Measurements from ENCODE around the gene LAMTOR4. TPM values are rescaled to one million over a fixed set of nuclear protein-coding genes. Genes with fewer than 3 reads are reported as not detected.

Gene LAMTOR4
- total and polyA plus RNA-seq, 2 of the 13 experiments (the other 11 are each of a cell fraction or from before 2014, with no cell fraction given) = 115 to 118 TPM

DNA sequence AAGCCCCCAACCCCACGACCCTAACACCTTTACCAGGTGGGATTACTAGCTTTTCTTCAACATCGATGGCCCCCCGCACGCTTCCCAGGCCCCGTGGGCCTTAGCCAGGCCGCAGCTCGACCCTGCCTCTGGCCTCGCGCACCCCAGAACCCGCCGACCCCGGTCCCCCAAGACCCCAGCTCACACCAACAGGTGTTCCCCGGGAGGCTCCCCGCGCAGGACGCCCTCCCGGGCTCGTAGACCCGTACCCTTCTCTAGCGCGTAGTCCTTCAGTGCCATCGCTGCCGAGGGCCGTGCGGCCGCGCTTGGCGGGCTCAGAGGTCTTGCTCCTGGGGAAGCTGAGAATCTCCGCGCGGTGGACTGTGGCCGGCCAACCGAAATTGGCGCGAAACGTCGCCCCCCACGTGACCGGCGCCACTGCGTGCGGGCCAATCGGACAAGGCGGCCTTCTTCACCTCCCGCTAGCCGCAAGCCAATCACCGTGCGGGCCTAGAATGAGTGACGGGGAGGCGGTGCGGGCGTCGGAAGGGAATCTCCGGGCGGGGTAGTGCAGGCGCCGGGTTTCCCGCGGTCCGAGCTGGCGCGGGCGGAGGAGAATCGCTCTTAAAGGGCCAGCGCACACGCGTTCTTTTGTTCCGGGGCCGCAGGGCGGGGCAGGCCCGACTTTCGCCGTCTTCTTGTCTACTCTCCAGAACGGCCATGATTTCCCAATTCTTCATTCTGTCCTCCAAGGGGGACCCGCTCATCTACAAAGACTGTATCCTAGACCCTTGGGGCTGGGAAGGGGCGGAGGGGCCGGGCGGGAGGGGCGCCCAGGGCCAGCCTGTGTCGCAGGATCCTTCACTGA lies 47.5 kb upstream of the LAMTOR4 start, which contains the start of the genes AP4M1 and MCM7 (continued):
- TF ChIP-seq HOXA9 (CRISPR knock-in tag; IDR thresholded peaks at IDR 0.05; ENCODE audit: borderline replicate concordance) (peak; percentile 90), HDAC1 (CRISPR knock-in tag; IDR thresholded peaks at IDR 0.05) (peak; percentile 88), TCF7L2 (IDR thresholded peaks at IDR 0.05; ENCODE audit: low read depth, low read length) (no peak), ZNF768 (CRISPR knock-in tag; IDR thresholded peaks at IDR 0.05) (peak; percentile 7; the same call in 1 of the 2 replicates), ZNF737 (CRISPR knock-in tag; IDR thresholded peaks at IDR 0.05; ENCODE audit: borderline replicate concordance) (no peak), SMARCE1 (IDR thresholded peaks at IDR 0.05; ENCODE audit: borderline replicate concordance) (no peak), ZFP90 (CRISPR knock-in tag; IDR thresholded peaks at IDR 0.05; ENCODE audit: borderline replicate concordance) (0 out of 2 replicates have a peak, but pooled peaks have one; percentile 33), POLR2A (IDR thresholded peaks at IDR 0.05; ENCODE audit: insufficient read depth in 1 of 2, low read depth in 2 of 2, low read length in 2 of 2) (peak; percentile 57 to 72; a peak in 3 of 4 replicates), ZKSCAN8 (CRISPR knock-in tag; IDR thresholded peaks at IDR 0.05; ENCODE audit: borderline replicate concordance) (no peak), PHF8 (CRISPR knock-in tag; IDR thresholded peaks at IDR 0.05) (peak; percentile 55), DNMT1 (CRISPR knock-in tag; IDR thresholded peaks at IDR 0.05) (0 out of 2 replicates have a peak, but pooled peaks have one; percentile 57), ZNF776 (CRISPR knock-in tag; IDR thresholded peaks at IDR 0.05) (peak; percentile 53; the same call in 1 of the 2 replicates), ETV5 (CRISPR knock-in tag; IDR thresholded peaks at IDR 0.05; ENCODE audit: borderline replicate concordance) (peak; percentile 5; the same call in 1 of the 2 replicates), GATAD2A (CRISPR knock-in tag; IDR thresholded peaks at IDR 0.05) (no peak), MBNL3 (CRISPR knock-in tag; conservative IDR thresholded peaks at IDR 0.05) (no peak)
- TF ChIP-seq, protein P1, sequence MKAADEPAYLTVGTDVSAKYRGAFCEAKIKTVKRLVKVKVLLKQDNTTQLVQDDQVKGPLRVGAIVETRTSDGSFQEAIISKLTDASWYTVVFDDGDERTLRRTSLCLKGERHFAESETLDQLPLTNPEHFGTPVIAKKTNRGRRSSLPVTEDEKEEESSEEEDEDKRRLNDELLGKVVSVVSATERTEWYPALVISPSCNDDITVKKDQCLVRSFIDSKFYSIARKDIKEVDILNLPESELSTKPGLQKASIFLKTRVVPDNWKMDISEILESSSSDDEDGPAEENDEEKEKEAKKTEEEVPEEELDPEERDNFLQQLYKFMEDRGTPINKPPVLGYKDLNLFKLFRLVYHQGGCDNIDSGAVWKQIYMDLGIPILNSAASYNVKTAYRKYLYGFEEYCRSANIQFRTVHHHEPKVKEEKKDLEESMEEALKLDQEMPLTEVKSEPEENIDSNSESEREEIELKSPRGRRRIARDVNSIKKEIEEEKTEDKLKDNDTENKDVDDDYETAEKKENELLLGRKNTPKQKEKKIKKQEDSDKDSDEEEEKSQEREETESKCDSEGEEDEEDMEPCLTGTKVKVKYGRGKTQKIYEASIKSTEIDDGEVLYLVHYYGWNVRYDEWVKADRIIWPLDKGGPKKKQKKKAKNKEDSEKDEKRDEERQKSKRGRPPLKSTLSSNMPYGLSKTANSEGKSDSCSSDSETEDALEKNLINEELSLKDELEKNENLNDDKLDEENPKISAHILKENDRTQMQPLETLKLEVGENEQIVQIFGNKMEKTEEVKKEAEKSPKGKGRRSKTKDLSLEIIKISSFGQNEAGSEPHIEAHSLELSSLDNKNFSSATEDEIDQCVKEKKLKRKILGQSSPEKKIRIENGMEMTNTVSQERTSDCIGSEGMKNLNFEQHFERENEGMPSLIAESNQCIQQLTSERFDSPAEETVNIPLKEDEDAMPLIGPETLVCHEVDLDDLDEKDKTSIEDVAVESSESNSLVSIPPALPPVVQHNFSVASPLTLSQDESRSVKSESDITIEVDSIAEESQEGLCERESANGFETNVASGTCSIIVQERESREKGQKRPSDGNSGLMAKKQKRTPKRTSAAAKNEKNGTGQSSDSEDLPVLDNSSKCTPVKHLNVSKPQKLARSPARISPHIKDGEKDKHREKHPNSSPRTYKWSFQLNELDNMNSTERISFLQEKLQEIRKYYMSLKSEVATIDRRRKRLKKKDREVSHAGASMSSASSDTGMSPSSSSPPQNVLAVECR (CRISPR knock-in tag; IDR thresholded peaks at IDR 0.05; ENCODE audit: borderline replicate concordance) = peak; percentile 81
- TF ChIP-seq, protein P2, sequence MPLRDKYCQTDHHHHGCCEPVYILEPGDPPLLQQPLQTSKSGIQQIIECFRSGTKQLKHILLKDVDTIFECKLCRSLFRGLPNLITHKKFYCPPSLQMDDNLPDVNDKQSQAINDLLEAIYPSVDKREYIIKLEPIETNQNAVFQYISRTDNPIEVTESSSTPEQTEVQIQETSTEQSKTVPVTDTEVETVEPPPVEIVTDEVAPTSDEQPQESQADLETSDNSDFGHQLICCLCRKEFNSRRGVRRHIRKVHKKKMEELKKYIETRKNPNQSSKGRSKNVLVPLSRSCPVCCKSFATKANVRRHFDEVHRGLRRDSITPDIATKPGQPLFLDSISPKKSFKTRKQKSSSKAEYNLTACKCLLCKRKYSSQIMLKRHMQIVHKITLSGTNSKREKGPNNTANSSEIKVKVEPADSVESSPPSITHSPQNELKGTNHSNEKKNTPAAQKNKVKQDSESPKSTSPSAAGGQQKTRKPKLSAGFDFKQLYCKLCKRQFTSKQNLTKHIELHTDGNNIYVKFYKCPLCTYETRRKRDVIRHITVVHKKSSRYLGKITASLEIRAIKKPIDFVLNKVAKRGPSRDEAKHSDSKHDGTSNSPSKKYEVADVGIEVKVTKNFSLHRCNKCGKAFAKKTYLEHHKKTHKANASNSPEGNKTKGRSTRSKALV (CRISPR knock-in tag; IDR thresholded peaks at IDR 0.05) = no peak
- TF ChIP-seq, protein P3, sequence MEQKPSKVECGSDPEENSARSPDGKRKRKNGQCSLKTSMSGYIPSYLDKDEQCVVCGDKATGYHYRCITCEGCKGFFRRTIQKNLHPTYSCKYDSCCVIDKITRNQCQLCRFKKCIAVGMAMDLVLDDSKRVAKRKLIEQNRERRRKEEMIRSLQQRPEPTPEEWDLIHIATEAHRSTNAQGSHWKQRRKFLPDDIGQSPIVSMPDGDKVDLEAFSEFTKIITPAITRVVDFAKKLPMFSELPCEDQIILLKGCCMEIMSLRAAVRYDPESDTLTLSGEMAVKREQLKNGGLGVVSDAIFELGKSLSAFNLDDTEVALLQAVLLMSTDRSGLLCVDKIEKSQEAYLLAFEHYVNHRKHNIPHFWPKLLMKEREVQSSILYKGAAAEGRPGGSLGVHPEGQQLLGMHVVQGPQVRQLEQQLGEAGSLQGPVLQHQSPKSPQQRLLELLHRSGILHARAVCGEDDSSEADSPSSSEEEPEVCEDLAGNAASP (CRISPR knock-in tag; IDR thresholded peaks at IDR 0.05; ENCODE audit: borderline replicate concordance) = no peak
- TF ChIP-seq, protein P4, sequence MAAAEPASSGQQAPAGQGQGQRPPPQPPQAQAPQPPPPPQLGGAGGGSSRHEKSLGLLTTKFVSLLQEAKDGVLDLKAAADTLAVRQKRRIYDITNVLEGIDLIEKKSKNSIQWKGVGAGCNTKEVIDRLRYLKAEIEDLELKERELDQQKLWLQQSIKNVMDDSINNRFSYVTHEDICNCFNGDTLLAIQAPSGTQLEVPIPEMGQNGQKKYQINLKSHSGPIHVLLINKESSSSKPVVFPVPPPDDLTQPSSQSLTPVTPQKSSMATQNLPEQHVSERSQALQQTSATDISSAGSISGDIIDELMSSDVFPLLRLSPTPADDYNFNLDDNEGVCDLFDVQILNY (CRISPR knock-in tag; conservative IDR thresholded peaks at IDR 0.05) = peak; percentile 95
